ENCODE results near the gene ANXA6. TPM values are rescaled to one million over a fixed set of nuclear protein-coding genes. Genes with fewer than 3 reads are reported as not detected.

Gene ANXA6
- total RNA-seq, 2 experiments from 2014 or later = 481 to 495 TPM

DNA sequence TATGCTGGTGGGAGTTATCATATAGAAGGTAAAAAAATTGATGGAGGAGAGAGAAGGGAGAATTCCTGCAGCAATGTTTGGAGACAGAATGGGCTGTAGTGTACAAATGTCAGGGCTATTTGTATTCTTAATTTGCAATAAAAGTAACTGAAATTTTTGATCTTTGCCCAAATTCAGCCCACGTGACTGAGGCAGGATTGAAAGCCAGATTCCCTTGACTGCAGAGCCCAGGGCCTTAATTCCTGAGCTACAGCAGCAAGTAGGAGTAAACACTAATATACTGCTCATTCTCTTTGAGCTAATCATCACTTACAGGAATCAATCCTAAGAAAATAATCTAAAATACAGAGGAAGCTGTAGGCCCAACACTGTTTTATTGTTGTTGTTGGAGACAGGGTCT is 5.2 kb upstream of the ANXA6 start:
- ChIA-PET CTCF (interaction anchor here (0.9 to 14.5 kb wide), 8 partner anchors 10 to 113 kb away, joined by 3 to 491 read pairs (median 82); no protein-coding TSS in a partner anchor), POLR2A (interaction anchor here (2.4 kb wide), 1 partner anchor 37 kb away, joined by 13 read pairs; no protein-coding TSS in a partner anchor)
- H3K9me3 Mint-ChIP-seq (ENCODE audit: insufficient read depth) = no peaks in the 10 kb centered on the region
- ATAC-seq (no peak), DNase-seq (no peak)
- no peak overlapping the region for H3K4me3 Mint-ChIP-seq
- peaks cover 24% of the 10 kb centered on the region for H3K4me1 Mint-ChIP-seq (ENCODE audit: low read depth)
- no peaks in the 10 kb centered on the region for H3K36me3 Mint-ChIP-seq (ENCODE audit: low read depth)
- no peak overlapping the region for H3K27ac Mint-ChIP-seq
- peaks cover 4% of the 10 kb centered on the region for H3K27me3 Mint-ChIP-seq (ENCODE audit: low read depth)

DNA sequence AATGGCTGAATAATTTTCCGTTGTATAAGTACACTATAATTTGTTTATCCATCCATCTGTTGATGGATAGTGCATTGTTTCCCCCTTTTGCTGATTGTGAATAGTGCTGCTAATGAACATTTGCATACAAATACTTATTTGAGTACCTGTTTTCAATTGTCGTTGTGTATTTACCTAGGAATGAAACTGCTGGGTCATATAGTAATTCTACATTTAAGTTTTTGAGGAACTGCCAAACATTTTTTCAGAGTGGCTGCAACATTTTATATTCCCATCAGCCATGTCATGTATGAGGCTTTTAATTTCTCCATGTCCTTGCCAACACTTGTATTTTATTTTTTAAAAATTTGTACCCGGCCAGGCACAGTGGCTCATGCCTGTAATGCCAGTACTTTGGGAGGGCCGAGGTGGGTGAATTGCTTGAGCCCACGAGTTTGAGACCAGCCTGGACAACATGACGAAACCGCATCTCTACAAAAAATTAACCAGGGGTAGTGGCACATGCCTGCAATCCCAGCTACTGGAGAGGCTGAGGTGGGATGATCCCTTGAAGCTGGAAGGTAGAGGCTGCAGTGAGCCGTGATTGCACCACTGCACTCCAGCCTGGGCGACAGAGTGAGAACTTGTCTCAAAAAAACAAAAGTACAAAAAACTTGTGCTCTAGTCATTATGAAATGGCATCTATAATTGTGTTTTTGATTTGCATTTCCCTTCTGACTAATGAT is 2.2 kb upstream of the ANXA6 start:
- POLR2A ChIA-PET = no interaction called here
- no peaks in the 10 kb centered on the region for H3K9me3 Mint-ChIP-seq (ENCODE audit: insufficient read depth)
- ATAC-seq = no peak
- no peak overlapping the region for H3K4me3 Mint-ChIP-seq
- no peak overlapping the region for H3K27ac Mint-ChIP-seq
- peaks cover 14% of the 10 kb centered on the region for H3K36me3 Mint-ChIP-seq (ENCODE audit: low read depth)
- no peak for DNase-seq
- peaks cover 31% of the 10 kb centered on the region for H3K4me1 Mint-ChIP-seq (ENCODE audit: low read depth)
- CTCF ChIA-PET = interaction anchor here (14.5 kb wide), 1 partner anchor 35 kb away, joined by 491 read pairs; no protein-coding TSS in a partner anchor
- peaks cover 4% of the 10 kb centered on the region for H3K27me3 Mint-ChIP-seq (ENCODE audit: low read depth)

DNA sequence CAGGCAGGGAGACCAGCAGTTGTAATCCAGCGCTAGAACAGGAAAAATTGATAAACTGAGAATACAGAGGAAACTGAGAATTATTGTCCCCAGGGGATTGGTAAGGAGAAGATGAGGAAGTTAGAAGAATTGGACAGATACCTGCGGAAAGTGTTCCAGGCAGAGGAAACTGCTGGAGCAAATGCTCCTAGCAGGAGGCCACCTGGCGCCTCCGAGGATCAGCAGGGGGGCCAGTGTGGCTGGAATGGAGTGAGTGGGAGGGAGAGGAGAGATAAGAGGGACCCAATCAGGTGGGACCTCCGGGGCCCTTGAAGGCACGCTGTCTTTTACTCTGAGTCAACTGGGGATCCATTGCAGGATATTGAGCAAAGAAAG is 695 bp upstream of the ANXA6 start:
- POLR2A ChIA-PET = interaction anchor here (1.3 to 6.4 kb wide), 5 partner anchors 16 to 94 kb away, joined by 5 to 45 read pairs (median 7); partner anchors contain the start of genes CCDC69 and GM2A
- H3K27ac Mint-ChIP-seq = peak overlapping the region; percentile 89
- no peak for DNase-seq
- CTCF ChIA-PET = interaction anchor here (1.4 to 12.9 kb wide), 7 partner anchors 10 to 108 kb away, joined by 3 to 172 read pairs (median 8); no protein-coding TSS in a partner anchor
- no peaks in the 10 kb centered on the region for H3K9me3 Mint-ChIP-seq (ENCODE audit: insufficient read depth)
- H3K4me1 Mint-ChIP-seq (ENCODE audit: low read depth) = peaks cover 40% of the 10 kb centered on the region
- H3K36me3 Mint-ChIP-seq (ENCODE audit: low read depth) = peaks cover 28% of the 10 kb centered on the region
- H3K4me3 Mint-ChIP-seq = peak overlapping the region; percentile 95
- peaks cover 4% of the 10 kb centered on the region for H3K27me3 Mint-ChIP-seq (ENCODE audit: low read depth)
- ATAC-seq = no peak

DNA sequence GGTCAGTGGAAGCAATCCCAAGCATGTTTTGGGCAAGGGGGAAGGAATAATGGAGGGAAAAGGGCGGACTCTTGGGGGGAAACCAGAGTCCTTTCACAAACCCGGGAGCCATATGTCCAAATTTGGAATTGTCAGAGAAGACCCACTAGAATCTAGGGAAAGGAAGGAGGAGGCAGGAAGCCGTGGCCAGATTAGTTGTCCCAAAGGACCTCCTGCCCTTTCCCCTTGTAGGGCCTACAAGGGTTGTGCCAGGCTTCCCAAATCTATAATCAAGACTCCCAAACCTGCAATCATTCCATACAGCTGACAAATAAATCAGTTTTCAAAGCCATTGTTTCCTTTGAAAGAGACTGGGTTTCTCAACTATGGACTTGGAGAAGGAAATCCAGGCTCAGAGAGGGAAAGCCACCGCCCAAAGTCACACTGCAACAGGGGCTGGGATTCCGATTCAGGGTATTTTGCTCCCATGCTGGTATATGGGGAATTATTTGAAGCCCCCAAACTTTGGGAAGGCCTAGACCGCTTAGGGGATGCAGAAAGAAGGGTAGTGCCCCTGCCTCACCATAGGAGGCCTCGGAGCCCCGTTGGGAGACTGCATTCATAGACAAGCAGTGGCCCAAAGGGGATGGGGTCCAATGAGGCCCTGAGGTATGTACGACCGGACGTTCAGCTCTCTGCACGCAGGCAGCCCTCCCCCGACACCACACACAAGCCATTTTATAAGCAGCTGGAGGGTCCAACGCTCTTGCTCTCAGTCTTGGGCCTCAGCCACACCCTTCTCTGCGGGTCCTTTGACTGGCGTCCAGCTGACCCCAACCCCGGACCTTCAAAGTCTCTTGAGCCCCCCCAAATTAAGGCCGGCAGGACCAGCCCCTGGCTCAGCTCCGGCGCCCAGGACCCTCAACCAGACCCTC is 815 bp downstream of the ANXA6 start:
- Mint-ChIP-seq H3K4me1 (ENCODE audit: low read depth) (peaks cover 55% of the 10 kb centered on the region), H3K27ac (peak overlapping the region; percentile 89), H3K9me3 (ENCODE audit: insufficient read depth) (no peaks in the 10 kb centered on the region), H3K27me3 (ENCODE audit: low read depth) (peaks cover 4% of the 10 kb centered on the region), H3K4me3 (peak overlapping the region; percentile 95), H3K36me3 (ENCODE audit: low read depth) (peaks cover 42% of the 10 kb centered on the region)
- ATAC-seq (peak; percentile 22), DNase-seq (peak; percentile 65)
- POLR2A ChIA-PET = interaction anchor here (0.9 to 6.4 kb wide), 9 partner anchors 8 to 96 kb away, joined by 3 to 45 read pairs (median 5); partner anchors contain the start of genes CCDC69 and GM2A
- CTCF ChIA-PET = interaction anchor here (0.9 to 12.9 kb wide), 12 partner anchors 8 to 357 kb away, joined by 3 to 172 read pairs (median 6); partner anchors contain the start of gene CCDC69

- ChIA-PET POLR2A (interaction anchor here (1.5 to 6.4 kb wide), 3 partner anchors 13 to 69 kb away, joined by 4 to 45 read pairs (median 24); no protein-coding TSS in a partner anchor), CTCF (interaction anchor here (0.7 to 12.9 kb wide), 8 partner anchors 9 to 356 kb away, joined by 3 to 172 read pairs (median 6); partner anchors contain the start of gene CCDC69)
- Mint-ChIP-seq H3K4me1 (ENCODE audit: low read depth) (peaks cover 64% of the 10 kb centered on the region), H3K27ac (peak overlapping the region; percentile 89), H3K36me3 (ENCODE audit: low read depth) (peaks cover 49% of the 10 kb centered on the region), H3K27me3 (ENCODE audit: low read depth) (peaks cover 4% of the 10 kb centered on the region), H3K4me3 (peak overlapping the region; percentile 95), H3K9me3 (ENCODE audit: insufficient read depth) (no peaks in the 10 kb centered on the region)
- peak; percentile 21 for ATAC-seq
- DNase-seq = peak; percentile 46
Observed at GRCh38 chr5:151155775-151156506, 1.6 kb downstream of the ANXA6 start.

- Mint-ChIP-seq H3K36me3 (ENCODE audit: low read depth) (peaks cover 51% of the 10 kb centered on the region), H3K4me1 (ENCODE audit: low read depth) (peaks cover 72% of the 10 kb centered on the region), H3K27ac (peak overlapping the region; percentile 89), H3K27me3 (ENCODE audit: low read depth) (no peaks in the 10 kb centered on the region), H3K9me3 (ENCODE audit: insufficient read depth) (no peaks in the 10 kb centered on the region), H3K4me3 (peak overlapping the region; percentile 95)
- DNase-seq = peak; percentile 77
- ChIA-PET CTCF (interaction anchor here (0.7 to 12.9 kb wide), 11 partner anchors 10 to 355 kb away, joined by 3 to 172 read pairs (median 4); partner anchors contain the start of gene CCDC69), POLR2A (interaction anchor here (0.6 to 6.4 kb wide), 6 partner anchors 12 to 92 kb away, joined by 4 to 45 read pairs (median 11); no protein-coding TSS in a partner anchor)
- ATAC-seq = peak; percentile 47
Observed at GRCh38 chr5:151154931-151155774, 2.4 kb downstream of the ANXA6 start.

DNA sequence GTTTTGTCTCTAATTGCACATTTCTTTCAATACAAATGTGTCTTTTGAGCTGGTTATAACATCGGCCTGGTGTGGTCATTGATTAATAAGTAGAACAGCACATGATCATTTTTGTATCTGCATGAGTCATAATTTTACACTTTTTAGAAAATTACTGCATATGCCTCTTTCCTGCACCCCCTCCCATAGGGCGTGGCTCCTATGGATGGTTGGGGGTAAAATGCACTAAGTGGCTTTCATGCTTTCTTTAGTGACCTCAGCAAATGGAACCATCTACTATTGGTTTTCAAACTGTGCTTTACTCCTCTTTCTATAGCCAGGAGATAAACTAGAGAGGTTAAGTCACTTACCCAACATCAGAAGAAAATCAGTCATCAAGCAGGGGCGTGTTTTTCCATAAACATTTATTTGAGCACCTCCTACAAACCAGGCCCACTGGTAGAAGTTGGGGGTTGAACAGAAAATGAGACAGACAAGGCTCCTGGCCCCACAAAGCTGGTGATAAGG is 3.8 kb downstream of the ANXA6 start:
- peaks cover 78% of the 10 kb centered on the region for H3K4me1 Mint-ChIP-seq (ENCODE audit: low read depth)
- peak overlapping the region; percentile 92 for H3K27ac Mint-ChIP-seq
- H3K4me3 Mint-ChIP-seq = peak overlapping the region; percentile 95
- H3K9me3 Mint-ChIP-seq (ENCODE audit: insufficient read depth) = no peaks in the 10 kb centered on the region
- H3K27me3 Mint-ChIP-seq (ENCODE audit: low read depth) = no peaks in the 10 kb centered on the region
- DNase-seq (no peak), ATAC-seq (no peak)
- ChIA-PET CTCF (interaction anchor here (1.3 to 12.9 kb wide), 5 partner anchors 12 to 103 kb away, joined by 4 to 172 read pairs (median 10); no protein-coding TSS in a partner anchor), POLR2A (interaction anchor here (2.9 to 6.4 kb wide), 2 partner anchors 11 to 59 kb away, joined by 15 to 45 read pairs; no protein-coding TSS in a partner anchor)
- peaks cover 55% of the 10 kb centered on the region for H3K36me3 Mint-ChIP-seq (ENCODE audit: low read depth)

DNA sequence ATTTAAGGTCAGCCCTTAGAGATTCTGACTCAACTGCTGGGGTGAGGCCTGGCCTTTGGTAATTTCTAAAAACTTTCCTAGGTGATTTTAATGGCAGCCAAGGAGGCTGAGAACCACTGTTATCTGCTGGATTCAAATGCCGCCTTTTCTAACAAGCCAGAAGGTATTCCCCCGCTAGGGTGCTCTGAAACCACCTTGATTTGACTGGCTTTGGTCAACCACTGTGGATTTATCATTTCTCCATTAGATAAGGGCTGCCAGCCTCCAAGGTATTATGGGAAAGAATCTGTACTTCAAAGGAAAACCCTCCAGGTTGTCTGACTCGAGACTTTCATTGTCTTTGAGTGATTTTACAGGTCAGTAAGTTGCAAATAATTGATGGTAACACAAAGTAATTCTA is 4.3 kb downstream of the ANXA6 start:
- Mint-ChIP-seq H3K27ac (peak overlapping the region; percentile 92), H3K27me3 (ENCODE audit: low read depth) (no peaks in the 10 kb centered on the region), H3K36me3 (ENCODE audit: low read depth) (peaks cover 60% of the 10 kb centered on the region), H3K4me3 (peak overlapping the region; percentile 95), H3K9me3 (ENCODE audit: insufficient read depth) (no peaks in the 10 kb centered on the region), H3K4me1 (ENCODE audit: low read depth) (peaks cover 78% of the 10 kb centered on the region)
- CTCF ChIA-PET = interaction anchor here (0.8 to 12.9 kb wide), 5 partner anchors 11 to 69 kb away, joined by 3 to 172 read pairs (median 10); no protein-coding TSS in a partner anchor
- POLR2A ChIA-PET = interaction anchor here (0.7 to 6.4 kb wide), 4 partner anchors 11 to 60 kb away, joined by 3 to 45 read pairs (median 10); no protein-coding TSS in a partner anchor
- ATAC-seq = no peak
- DNase-seq = no peak

- H3K36me3 Mint-ChIP-seq (ENCODE audit: low read depth) = peaks cover 70% of the 10 kb centered on the region
Observed at GRCh38 chr5:151151793-151152192, 5.8 kb downstream of the ANXA6 start.

More at GRCh38 chr5:151151793-151152192, 5.8 kb downstream of the ANXA6 start:
- peak; percentile 39 for DNase-seq
- Mint-ChIP-seq H3K27ac (peak overlapping the region; percentile 92), H3K9me3 (ENCODE audit: insufficient read depth) (no peaks in the 10 kb centered on the region), H3K27me3 (ENCODE audit: low read depth) (no peaks in the 10 kb centered on the region), H3K4me1 (ENCODE audit: low read depth) (peaks cover 89% of the 10 kb centered on the region), H3K4me3 (peak overlapping the region; percentile 64)
- ATAC-seq = no peak
- CTCF ChIA-PET = interaction anchor here (3.1 to 12.9 kb wide), 5 partner anchors 10 to 87 kb away, joined by 10 to 172 read pairs (median 30); no protein-coding TSS in a partner anchor
- POLR2A ChIA-PET = interaction anchor here (1.8 kb wide), 1 partner anchor 26 kb away, joined by 4 read pairs; no protein-coding TSS in a partner anchor

All from activated CD8-positive, alpha-beta T cell treated with anti-CD3 and anti-CD28 coated beads, Interleukin-2, amount 10 ng/mL, durations not matched to agents 7 days and 5 days (primary cell).